ENCODE measurements around the gene TMPRSS11D.
A peak's percentile ranks its signal among the peaks of the same experiment; 100 is the strongest.

TMPRSS11D gene, protein sequence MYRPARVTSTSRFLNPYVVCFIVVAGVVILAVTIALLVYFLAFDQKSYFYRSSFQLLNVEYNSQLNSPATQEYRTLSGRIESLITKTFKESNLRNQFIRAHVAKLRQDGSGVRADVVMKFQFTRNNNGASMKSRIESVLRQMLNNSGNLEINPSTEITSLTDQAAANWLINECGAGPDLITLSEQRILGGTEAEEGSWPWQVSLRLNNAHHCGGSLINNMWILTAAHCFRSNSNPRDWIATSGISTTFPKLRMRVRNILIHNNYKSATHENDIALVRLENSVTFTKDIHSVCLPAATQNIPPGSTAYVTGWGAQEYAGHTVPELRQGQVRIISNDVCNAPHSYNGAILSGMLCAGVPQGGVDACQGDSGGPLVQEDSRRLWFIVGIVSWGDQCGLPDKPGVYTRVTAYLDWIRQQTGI

DNA sequence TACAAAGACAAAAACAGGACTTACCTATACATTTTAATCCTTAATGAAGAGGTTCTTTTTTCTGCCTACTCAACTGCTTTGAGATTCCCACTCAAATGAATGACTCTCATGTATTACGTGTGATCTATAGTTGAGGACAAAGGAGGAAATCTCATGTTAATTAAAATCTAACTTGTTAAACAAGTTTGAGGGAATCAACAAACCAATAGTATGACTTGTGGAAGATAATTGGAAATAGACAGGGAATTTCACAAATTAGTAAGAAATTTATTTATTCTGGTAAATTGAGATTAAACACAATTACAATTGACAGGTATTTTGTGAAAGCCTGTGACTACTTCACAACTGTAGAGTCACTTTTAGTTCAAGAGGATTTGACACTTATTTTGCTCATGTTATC lies at the start of gene TMPRSS11D:
TMPRSS11D (minus strand) TSS at position 101 of the 400 bp plus-strand sequence; CDS start at position 32, 69 bp downstream.
- Histone ChIP-seq H3K27ac (peak within 1 kb of the TSS in 7 of 11 experiments; percentile 8 to 89 (median 61); a peak in 11 of 22 replicates), H3K9me3 (replicated peaks in 1 of 11) (0 out of 22 replicates have a peak, but pooled peaks cover 0 to 8% (median 0%) of the 10 kb centered on the region in 11 experiments), H3K4me3 (no peak within 1 kb of the TSS), H3K9ac (peak within 1 kb of the TSS in 3 of 11 experiments; percentile 19 to 54 (median 44); a peak in 3 of 22 replicates), H3K4me1 (peaks cover 0 to 52% (median 7%) of the 10 kb centered on the region in 10 experiments; a peak in 10 of 20 replicates), H4K20me1 (no peaks in the 10 kb centered on the region), H3K4me2 (peak within 1 kb of the TSS in 3 of 11 experiments; percentile 27 to 72 (median 65); a peak in 5 of 22 replicates), H3K27me3 (no peaks in the 10 kb centered on the region), H3K36me3 (no peaks in the 10 kb centered on the region)
- no peak for TF ChIP-seq Cebpa-rat (IDR thresholded peaks at IDR 0.05)

DNA sequence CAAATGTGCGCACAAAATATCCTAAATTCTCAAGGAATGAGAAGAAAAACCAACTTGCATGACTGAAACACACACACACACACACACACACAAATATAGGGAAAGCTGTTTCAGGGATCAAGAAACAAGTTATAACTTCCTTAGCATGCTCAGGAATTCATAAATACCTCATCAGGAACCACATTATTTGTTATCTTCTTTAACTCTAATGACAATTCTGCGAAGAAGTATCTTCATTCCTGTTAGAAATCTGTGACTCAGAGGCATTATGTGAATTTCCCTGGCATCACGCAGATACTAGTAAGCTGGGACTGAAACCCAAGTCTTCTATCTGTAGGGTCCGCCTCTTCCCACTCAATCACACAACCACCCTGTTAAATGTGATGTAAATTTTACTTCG lies 49.2 kb upstream of the TMPRSS11D start:
- no peak overlapping the region for H3K9ac ChIP-seq
- H3K4me3 ChIP-seq: no peak overlapping the region
- peak overlapping the region in 4 of 11 experiments; percentile 2 to 78 (median 8); a peak in 4 of 22 replicates for H3K4me2 ChIP-seq
- H3K9me3 ChIP-seq (replicated peaks in 1 of 11): peaks cover 0 to 14% (median 6%) of the 10 kb centered on the region in 11 experiments; a peak in 10 of 22 replicates
- H3K27ac ChIP-seq: no peak overlapping the region
- H4K20me1 ChIP-seq: no peaks in the 10 kb centered on the region
- peaks cover 15 to 58% (median 42%) of the 10 kb centered on the region in 10 experiments for H3K4me1 ChIP-seq
- H3K27me3 ChIP-seq: no peaks in the 10 kb centered on the region
- no peak for TF ChIP-seq Cebpa-rat (IDR thresholded peaks at IDR 0.05)
- H3K36me3 ChIP-seq: no peaks in the 10 kb centered on the region

DNA sequence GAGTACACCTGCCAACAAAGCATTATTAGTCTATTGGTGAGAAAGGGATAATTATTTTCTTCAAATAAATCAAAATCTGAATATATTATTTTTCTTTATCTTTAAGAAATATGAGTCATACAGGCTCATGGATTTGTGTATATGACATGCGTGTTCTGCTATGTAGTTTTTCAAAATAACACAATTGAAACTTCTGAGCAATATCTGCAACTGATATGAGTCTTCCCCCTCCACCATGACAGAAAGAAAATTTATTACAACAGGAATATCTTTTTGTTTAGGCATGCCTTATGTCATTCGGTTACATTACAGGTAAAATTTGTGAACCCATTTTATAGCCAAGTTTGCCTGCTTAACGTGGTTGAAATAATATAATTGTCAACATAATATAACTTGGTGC lies 47.5 kb upstream of the TMPRSS11D start:
- H3K4me2 ChIP-seq: no peak overlapping the region
- H3K4me3 ChIP-seq: no peak overlapping the region
- no peak for TF ChIP-seq Cebpa-rat (IDR thresholded peaks at IDR 0.05)
- H4K20me1 ChIP-seq: no peaks in the 10 kb centered on the region
- no peak overlapping the region for H3K27ac ChIP-seq
- H3K4me1 ChIP-seq: peaks cover 22 to 52% (median 41%) of the 10 kb centered on the region in 10 experiments
- H3K9me3 ChIP-seq (replicated peaks in 1 of 11): peaks cover 7 to 21% (median 13%) of the 10 kb centered on the region in 11 experiments; a peak in 21 of 22 replicates
- H3K36me3 ChIP-seq: peaks cover 0 to 6% (median 0%) of the 10 kb centered on the region in 11 experiments; a peak in 1 of 22 replicates
- no peak overlapping the region for H3K9ac ChIP-seq
- H3K27me3 ChIP-seq: no peaks in the 10 kb centered on the region

GRCh38 chr4:67929426-67929825 lies 45.6 kb upstream of the TMPRSS11D start:
- Histone ChIP-seq H3K9me3 (replicated peaks in 1 of 11) (peaks cover 18 to 37% (median 24%) of the 10 kb centered on the region in 11 experiments), H3K4me2 (peak overlapping the region in 1 of 11 experiments; percentile 11; a peak in 1 of 22 replicates), H3K9ac (no peak overlapping the region), H3K36me3 (peaks cover 0 to 6% (median 0%) of the 10 kb centered on the region in 11 experiments; a peak in 1 of 22 replicates), H3K4me1 (peaks cover 15 to 34% (median 26%) of the 10 kb centered on the region in 10 experiments), H4K20me1 (no peaks in the 10 kb centered on the region), H3K27ac (peak overlapping the region in 1 of 11 experiments; percentile 32; a peak in 1 of 22 replicates), H3K4me3 (no peak overlapping the region), H3K27me3 (no peaks in the 10 kb centered on the region)
- TF ChIP-seq Cebpa-rat (IDR thresholded peaks at IDR 0.05): no peak

GRCh38 chr4:67928546-67928945 lies 44.7 kb upstream of the TMPRSS11D start:
- H3K4me3 ChIP-seq: no peak overlapping the region
- no peaks in the 10 kb centered on the region for H4K20me1 ChIP-seq
- no peak for TF ChIP-seq Cebpa-rat (IDR thresholded peaks at IDR 0.05)
- peaks cover 21 to 42% (median 29%) of the 10 kb centered on the region in 11 experiments for H3K9me3 ChIP-seq (replicated peaks in 1 of 11)
- H3K27ac ChIP-seq: peak overlapping the region in 2 of 11 experiments; percentile 44 to 50; a peak in 3 of 22 replicates
- no peaks in the 10 kb centered on the region for H3K27me3 ChIP-seq
- H3K36me3 ChIP-seq: peaks cover 0 to 6% (median 0%) of the 10 kb centered on the region in 11 experiments; a peak in 1 of 22 replicates
- no peak overlapping the region for H3K9ac ChIP-seq
- H3K4me1 ChIP-seq: peaks cover 10 to 25% (median 19%) of the 10 kb centered on the region in 10 experiments; a peak in 19 of 20 replicates
- H3K4me2 ChIP-seq: peak overlapping the region in 10 of 11 experiments; percentile 11 to 57 (median 26); a peak in 17 of 22 replicates

DNA sequence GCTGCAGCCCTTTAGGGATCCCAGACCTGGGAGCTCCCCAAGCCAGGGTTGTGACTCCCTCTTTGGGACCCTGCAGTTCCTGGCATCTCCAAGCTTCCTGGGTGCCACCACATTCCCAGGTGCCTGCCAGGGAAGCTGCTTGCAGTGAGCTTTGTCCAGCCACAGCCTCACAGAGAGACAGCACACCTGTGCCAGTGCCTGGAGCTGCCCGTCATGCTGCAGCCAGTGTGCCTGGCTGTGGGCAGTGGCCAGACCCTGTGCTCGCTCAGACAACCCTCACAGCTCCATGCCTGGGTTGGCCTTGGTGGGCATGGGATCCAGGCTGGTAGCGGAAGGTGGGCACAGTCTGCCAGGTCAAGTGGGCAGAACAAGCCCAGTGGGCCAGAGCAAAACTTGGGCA lies 43.4 kb upstream of the TMPRSS11D start:
- peaks cover 0 to 6% (median 0%) of the 10 kb centered on the region in 11 experiments; a peak in 1 of 22 replicates for H3K36me3 ChIP-seq
- no peak for TF ChIP-seq Cebpa-rat (IDR thresholded peaks at IDR 0.05)
- no peaks in the 10 kb centered on the region for H3K27me3 ChIP-seq
- H3K9ac ChIP-seq: no peak overlapping the region
- peak overlapping the region in 1 of 11 experiments; percentile 50; a peak in 3 of 22 replicates for H3K27ac ChIP-seq
- no peaks in the 10 kb centered on the region for H4K20me1 ChIP-seq
- peaks cover 10 to 31% (median 17%) of the 10 kb centered on the region in 10 experiments; a peak in 18 of 20 replicates for H3K4me1 ChIP-seq
- H3K9me3 ChIP-seq (replicated peaks in 1 of 11): peaks cover 21 to 36% (median 29%) of the 10 kb centered on the region in 11 experiments
- no peak overlapping the region for H3K4me3 ChIP-seq
- no peak overlapping the region; a peak in 1 of 22 replicates for H3K4me2 ChIP-seq

DNA sequence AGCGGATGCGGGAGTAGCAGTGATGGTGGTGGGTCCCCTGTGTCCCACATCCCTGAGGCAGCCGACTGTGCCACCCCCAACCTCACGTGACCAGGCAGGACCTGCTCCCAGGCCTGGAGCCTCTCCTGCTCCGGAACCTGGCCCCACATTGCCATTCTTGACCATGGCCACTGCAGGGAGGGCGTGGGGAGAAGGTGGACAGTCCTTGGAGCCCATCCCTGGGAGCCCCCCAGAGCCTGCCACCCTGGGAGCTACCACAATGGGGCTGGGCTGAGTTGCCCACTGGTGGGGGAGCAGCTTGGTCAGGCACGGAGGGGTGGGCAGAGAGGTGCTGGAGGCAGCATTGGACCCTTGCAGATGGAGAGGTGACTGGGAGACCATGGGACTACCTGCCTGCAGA lies 42.7 kb upstream of the TMPRSS11D start:
- Histone ChIP-seq H3K4me3 (no peak overlapping the region), H3K9ac (no peak overlapping the region), H4K20me1 (no peaks in the 10 kb centered on the region), H3K27me3 (no peaks in the 10 kb centered on the region), H3K4me1 (peaks cover 10 to 31% (median 17%) of the 10 kb centered on the region in 10 experiments; a peak in 18 of 20 replicates), H3K27ac (no peak overlapping the region), H3K4me2 (no peak overlapping the region), H3K36me3 (peaks cover 0 to 6% (median 0%) of the 10 kb centered on the region in 11 experiments; a peak in 1 of 22 replicates), H3K9me3 (replicated peaks in 1 of 11) (peaks cover 21 to 36% (median 29%) of the 10 kb centered on the region in 11 experiments)
- no peak for TF ChIP-seq Cebpa-rat (IDR thresholded peaks at IDR 0.05)

DNA sequence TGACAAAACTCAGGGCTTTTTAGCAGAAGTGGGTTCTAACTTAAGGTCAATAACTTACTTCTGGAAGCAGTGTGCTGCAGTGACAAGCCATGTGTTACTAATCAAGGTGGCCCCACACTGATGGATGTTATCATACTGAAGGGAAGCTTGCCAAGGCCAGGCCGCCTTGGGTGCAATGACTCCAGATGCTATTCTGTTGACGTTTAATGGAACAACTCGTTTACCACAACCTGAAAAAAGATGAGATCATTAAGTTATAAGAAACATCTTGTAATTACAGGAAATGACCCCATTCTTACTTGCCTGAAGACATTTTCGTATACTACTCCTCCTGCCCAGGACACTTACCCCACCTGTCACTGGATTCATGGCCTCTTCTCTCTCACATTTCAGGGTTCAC lies 38.9 kb upstream of the TMPRSS11D start:
- peaks cover 0 to 6% (median 0%) of the 10 kb centered on the region in 11 experiments; a peak in 1 of 22 replicates for H3K36me3 ChIP-seq
- H3K9ac ChIP-seq: no peak overlapping the region
- peak overlapping the region in 9 of 11 experiments; percentile 8 to 53 (median 17); a peak in 12 of 22 replicates for H3K4me2 ChIP-seq
- peaks cover 0 to 17% (median 8%) of the 10 kb centered on the region in 10 experiments; a peak in 10 of 20 replicates for H3K4me1 ChIP-seq
- H4K20me1 ChIP-seq: no peaks in the 10 kb centered on the region
- H3K27me3 ChIP-seq: no peaks in the 10 kb centered on the region
- H3K4me3 ChIP-seq: no peak overlapping the region
- H3K27ac ChIP-seq: no peak overlapping the region
- peaks cover 21 to 36% (median 29%) of the 10 kb centered on the region in 11 experiments for H3K9me3 ChIP-seq (replicated peaks in 1 of 11)
- no peak for TF ChIP-seq Cebpa-rat (IDR thresholded peaks at IDR 0.05)

GRCh38 chr4:67918428-67918827 lies 34.6 kb upstream of the TMPRSS11D start:
- no peak overlapping the region for H3K9ac ChIP-seq
- H3K9me3 ChIP-seq (replicated peaks in 1 of 11): no peaks in the 10 kb centered on the region
- no peaks in the 10 kb centered on the region for H3K36me3 ChIP-seq
- TF ChIP-seq Cebpa-rat (IDR thresholded peaks at IDR 0.05): no peak
- no peak overlapping the region for H3K27ac ChIP-seq
- H3K27me3 ChIP-seq: no peaks in the 10 kb centered on the region
- no peak overlapping the region for H3K4me3 ChIP-seq
- H3K4me1 ChIP-seq: peaks cover 0 to 10% (median 8%) of the 10 kb centered on the region in 10 experiments; a peak in 10 of 20 replicates
- H3K4me2 ChIP-seq: no peak overlapping the region
- H4K20me1 ChIP-seq: no peaks in the 10 kb centered on the region

All from BLaER1 treated with 17β-estradiol and CSF1 and Interleukin-3, amounts not matched to agents 10 nM and 100 nM (cell line).